Stimulated activated CD4-positive, alpha-beta T cell treated with anti-CD3 and anti-CD28 coated beads, Interleukin-1b, Interleukin-23, amount 100 ng/mL, for 48 hours (primary cell): ENCODE results near the gene LIN28B.
"Not testable (repeated sequence)": the region's sequence is repeated elsewhere in the genome, so short reads cannot be mapped to it uniquely, and the experiment has no call there.

Experiments used
- DNase-seq: peaks from one replicate; pipeline ENCODE4 v3.0.0-alpha.2; 2020

LIN28B gene

GRCh38 chr6:105072798-105073199, 115.9 kb downstream of the LIN28B start:
- DNase-seq, result no peak

DNA sequence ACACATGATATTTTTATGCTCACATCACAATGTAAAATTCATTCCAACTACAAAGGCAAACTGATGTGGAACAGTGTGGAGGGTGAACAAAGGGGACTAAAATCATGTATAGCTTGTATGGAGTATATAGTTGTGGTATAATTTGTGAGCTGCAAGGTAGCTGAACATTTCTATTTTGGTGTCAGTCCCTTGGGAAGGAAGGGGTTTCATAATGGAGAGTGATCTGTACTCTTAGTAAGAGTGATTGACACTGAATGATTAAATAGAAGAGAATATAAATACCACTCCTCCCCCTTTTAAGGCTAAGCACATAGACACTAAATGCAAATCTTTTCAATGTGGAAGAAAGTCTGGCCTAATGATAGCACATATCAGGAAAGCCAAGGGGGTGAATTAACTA, 118.3 kb downstream of the LIN28B start:
- no peak for DNase-seq

DNA sequence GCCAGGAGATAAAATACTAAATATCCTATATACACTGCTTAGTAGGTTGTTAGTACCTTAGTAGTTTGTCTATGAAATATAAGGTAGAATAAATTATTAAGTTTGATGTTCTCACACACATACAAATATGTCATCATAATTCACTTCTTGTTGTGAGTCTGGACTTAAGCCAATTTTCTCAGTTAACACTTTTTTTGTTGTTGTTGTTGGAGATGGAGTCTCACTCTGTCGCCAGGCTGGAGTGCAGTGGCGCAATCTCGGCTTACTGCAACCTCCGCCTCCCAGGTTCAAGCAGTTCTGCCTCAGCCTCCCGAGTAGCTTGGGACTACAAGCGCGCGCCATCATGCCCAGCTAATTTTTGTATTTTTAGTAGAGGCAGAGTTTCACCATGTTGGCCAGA, 119.5 kb downstream of the LIN28B start:
- not testable (repeated sequence) for DNase-seq

DNA sequence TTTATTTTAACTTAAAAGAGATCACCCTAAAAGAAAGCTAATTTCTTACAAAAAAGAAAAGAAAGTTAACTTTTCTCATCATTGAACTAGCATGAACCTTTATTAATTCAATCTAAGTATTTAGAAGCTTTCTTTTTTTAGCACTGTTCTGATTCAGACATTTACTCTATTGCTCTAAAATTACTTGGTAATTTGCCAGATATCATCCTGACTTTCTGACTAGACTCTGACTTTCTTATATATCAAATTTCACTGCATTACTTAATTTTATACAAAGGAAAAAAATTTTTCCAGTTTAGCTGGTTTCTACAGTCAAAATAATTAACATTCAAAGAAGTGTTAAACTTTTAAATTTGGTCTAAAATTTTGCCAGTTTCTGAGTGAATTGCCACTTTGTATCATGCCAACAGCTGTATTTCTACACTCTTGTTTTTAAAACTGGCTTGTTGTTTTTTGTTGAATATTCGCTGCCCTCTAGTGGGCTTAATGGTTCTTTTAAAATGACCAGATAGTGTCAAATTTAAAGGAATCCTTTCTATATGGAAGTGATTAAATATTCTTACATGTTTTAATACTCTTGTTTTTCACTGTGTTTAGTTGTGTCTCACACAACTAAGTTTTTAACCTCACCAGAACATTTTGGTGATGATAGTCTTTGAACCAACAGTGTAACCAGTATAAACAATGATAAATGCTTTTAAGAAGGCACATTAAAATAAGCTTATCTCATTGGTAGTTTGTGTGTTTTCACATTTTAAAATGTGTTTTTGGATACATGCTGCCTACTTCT, 120.9 kb downstream of the LIN28B start:
- no peak for DNase-seq

GRCh38 chr6:105078386-105078708, 121.4 kb downstream of the LIN28B start:
- no peak for DNase-seq

GRCh38 chr6:105080279-105080678, 123.4 kb downstream of the LIN28B start:
- DNase-seq, result no peak

DNA sequence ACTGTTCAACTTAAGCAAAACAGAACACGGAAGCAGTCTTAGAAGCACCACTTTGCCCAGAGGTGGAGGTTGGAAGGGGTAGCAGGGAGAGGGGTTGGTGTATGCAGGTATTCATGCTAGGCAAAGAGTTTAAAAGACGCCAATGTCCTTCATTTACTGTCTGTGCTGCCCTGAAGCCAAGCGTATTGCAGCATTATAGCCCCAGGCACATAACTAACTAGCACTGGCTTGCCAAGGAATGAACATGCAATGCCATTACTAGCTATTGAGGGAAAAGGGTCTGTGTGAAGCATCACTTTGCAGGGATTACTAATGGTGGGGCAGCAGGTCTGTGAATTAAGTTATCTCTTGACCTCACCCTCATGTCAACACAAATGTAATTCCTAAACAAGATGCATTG, 124.8 kb downstream of the LIN28B start:
- not testable (repeated sequence) for DNase-seq

- DNase-seq, result no peak
Measured at GRCh38 chr6:105087571-105088211, 130.8 kb downstream of the LIN28B start.

GRCh38 chr6:105091140-105091829, 134.4 kb downstream of the LIN28B start:
- no peak for DNase-seq

GRCh38 chr6:105094133-105094640, 137.3 kb downstream of the LIN28B start:
- DNase-seq, result no peak

GRCh38 chr6:105095139-105095538, 138.2 kb downstream of the LIN28B start:
- DNase-seq, result no peak

GRCh38 chr6:105097288-105097687, 140.4 kb downstream of the LIN28B start:
- DNase-seq, result no peak

DNA sequence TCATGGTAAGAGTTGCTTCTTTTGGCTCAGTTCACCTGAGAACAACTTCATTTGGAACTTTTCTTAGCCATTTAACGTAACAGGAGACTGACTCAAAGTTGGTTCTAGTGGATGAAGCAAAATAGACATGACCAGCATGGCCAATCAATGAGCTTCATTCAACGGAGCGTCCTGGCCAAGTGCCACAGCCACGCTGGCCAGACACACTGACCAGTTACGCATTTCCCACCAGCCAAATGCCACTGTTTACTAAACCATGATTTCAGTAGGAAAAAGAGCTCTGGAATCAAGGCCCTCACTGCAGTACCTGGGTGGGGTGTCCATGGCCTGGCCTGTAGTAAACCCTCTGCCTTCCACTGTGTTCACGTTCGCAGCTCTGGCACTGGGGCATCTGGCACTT, 142.5 kb downstream of the LIN28B start:
- no peak for DNase-seq

DNA sequence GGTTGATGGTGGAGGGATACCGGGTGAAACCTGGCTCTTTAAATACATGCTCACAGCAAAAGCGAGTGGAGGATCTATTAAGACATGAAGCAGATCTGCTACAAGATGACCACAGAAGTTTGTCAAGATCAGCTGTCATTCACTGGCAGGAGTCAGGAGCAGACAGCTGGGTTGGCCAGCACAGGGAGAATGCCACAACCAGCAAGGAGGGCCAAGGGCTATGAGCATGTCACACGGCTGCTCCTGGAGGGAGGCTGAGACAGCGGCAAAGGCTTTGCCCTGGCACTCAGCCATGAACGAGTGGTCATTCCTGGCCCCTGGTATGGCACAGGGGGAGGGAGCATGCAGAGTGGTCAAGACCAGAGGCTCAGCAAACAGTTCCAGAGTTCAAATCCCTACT, 145.3 kb downstream of the LIN28B start:
- DNase-seq, result no peak

DNA sequence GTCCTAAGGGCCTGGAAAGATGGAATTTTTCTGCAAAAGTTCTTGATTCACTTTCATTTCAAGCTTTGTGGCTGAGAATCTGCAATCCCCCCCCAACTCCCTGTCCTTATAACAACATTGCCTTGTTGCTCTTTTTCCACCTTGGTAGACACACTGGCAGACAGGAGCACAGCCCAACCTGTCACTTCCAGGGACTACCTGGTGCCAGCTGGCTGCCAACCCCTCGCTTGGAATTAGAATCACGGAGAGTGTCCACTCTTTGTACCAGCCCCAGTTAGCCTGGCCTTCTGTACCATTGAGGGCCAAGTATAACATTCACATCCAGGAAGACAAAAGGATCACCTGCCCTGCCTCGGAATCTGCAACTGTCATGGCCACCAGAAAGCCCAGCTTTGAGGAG, 148.2 kb downstream of the LIN28B start:
- DNase-seq, result no peak

DNA sequence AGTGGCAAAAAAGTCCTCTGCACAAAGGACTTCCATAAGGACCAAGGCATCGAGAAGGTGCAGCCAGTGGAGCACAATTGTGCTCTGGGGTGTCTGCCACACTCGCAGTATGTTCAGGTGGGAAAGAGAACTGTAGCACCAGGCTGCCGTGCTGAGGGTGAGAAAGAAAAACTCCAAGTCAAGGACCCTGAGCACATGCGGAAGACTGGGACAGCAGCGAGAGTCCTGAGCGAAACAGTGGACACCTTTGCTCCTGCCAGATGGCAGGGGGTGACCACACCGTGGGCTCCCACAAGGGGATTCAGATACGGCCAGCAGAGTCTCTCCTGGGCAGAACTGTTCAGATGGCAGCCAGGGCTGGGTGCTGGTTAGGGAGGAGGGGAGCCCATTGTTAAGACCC, 149.4 kb downstream of the LIN28B start:
- DNase-seq, result no peak

DNA sequence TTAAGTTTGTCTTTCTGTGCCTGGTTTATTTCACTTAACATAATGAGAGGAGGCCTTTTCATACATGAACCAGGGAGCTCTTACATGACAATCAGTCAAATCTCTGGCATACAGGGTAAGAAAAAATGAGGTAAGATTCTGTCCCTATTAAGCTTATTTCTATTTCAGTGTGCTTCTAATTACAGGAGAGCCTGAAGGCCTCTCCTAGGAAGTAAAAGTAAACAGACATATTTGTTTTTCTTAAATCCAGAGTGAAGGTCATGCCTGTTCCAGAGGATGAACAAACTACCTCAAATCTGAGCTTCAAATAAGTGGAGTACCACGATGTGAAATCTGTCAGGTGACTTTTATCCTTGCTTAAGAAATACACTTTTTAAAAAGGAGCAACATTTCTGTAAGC, 150.3 kb downstream of the LIN28B start:
- no peak for DNase-seq

DNA sequence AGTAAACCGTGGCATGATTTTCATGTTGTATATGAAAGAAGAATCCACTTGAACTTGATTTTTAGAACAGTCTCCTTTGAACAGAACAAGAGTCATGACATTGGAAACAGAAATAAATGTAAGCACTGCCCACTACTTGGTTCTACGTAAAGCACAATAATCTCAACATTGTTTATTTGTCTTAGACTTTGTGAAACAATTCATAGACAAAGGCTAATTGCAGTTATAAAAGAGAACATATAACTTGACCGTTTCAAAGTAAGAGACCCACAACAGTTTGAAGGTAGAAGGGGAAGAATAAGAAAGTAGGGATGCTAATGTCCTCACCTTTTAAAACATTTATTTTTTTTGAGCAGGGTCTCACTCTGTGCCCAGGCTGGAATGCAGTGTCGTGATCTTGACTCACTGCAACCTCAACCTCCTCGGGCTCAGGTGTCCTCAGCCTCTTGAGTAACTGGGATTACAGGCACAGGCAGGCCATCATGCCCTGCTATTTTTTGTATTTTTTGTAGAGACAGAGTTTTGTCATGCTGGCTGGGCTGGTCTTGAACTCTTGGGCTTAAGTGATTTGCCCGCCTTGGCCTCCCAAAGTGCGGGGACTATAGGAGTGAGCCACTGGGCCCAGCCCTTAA, 151.8 kb downstream of the LIN28B start:
- DNase-seq, result no peak

GRCh38 chr6:105109955-105110895, 153.3 kb downstream of the LIN28B start:
- no peak for DNase-seq

GRCh38 chr6:105111105-105111504, 154.2 kb downstream of the LIN28B start:
- DNase-seq, result no peak

DNA sequence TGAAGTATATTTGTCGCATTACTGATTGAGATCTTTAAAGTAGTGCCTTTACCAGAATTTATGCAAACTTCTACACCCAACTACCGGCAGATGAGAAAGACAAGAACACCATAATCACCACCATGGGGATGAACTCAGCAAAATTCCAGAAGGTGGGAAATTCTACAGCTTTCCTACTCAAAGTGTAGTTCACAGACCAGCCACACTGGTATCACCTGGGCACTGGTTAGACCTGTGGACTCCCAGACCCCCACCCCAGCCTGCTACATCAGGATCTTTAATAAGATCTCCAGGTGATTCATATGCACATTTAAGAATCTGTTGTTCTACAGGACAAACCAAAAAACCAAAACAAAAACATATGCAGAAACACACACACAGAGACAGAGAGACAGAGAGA, 155.0 kb downstream of the LIN28B start:
- no peak for DNase-seq

DNA sequence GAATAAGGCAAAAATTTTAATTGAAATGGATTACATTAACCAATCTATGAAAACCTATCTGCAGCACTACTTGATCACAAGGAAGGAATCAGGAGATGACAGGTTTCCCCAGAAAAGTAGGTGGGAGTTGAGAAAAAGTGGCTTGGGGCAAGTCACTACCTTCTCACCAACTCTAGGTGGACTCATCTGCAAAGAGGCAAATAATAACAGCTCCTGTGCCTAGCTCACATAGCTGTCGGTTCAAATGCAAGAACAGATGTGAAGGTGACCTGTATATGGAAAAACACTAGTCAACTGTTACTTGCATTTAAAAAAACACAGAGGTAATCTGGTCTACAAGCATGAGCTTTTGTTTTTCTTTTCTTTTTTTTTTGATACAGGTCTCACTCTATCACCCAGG, 155.7 kb downstream of the LIN28B start:
- DNase-seq, result no peak
